Fibroblast of lung (primary cell): Measurements from ENCODE around the gene TMEM178B.

Experiments
- CTCF ChIP-seq, 2 donors: IDR thresholded peaks in 1 of 2; conservative IDR thresholded peaks in 1 of 2; 1 replicate in 1 of 2; 2 replicates in 1 of 2; pipeline ENCODE4 v1.5.1; 2011 to 2012; ENCODE audit warnings: low read length in 2 of 2, control low read depth in 1 of 2, inconsistent platforms in 1 of 2, low read depth in 1 of 2, mild to moderate bottlenecking in 1 of 2
- EZH2 ChIP-seq: IDR thresholded peaks from 2 replicates; pipeline ENCODE4 v1.5.1; 2012; ENCODE audit warnings: low read length, control low read depth, mild to moderate bottlenecking; ENCODE audit errors: missing control alignments

GRCh38 chr7:141351175-141351574 lies 277.3 kb downstream of the TMEM178B start:
- TF ChIP-seq CTCF (conservative IDR thresholded peaks at IDR 0.05 in 1 of 2, IDR thresholded peaks at IDR 0.05 in 1 of 2; ENCODE audit: low read depth in 1 of 2, low read length in 2 of 2) (no peak), EZH2 (no peak)
